ENCODE results near the gene SYNE2. TPM values are rescaled to one million over a fixed set of nuclear protein-coding genes. Genes with fewer than 3 reads are reported as not detected.

SYNE2 gene
- total RNA-seq, 1 experiment from 2014 or later = 71.1 TPM

GRCh38 chr14:63878792-63879191 lies 26.0 kb downstream of the SYNE2 start:
- no peaks in the 10 kb centered on the region for H3K27me3 Mint-ChIP-seq (ENCODE audit: low read depth)
- ATAC-seq = no peak
- CTCF ChIA-PET = no interaction called here
- TF ChIP-seq ZNF121 (CRISPR knock-in tag; IDR thresholded peaks at IDR 0.05) (peak; percentile 92), CDX4 (CRISPR knock-in tag; IDR thresholded peaks at IDR 0.05; ENCODE audit: borderline replicate concordance) (no peak), ARID4B (CRISPR knock-in tag; IDR thresholded peaks at IDR 0.05; ENCODE audit: borderline replicate concordance) (no peak), NR3C1 (CRISPR knock-in tag; conservative IDR thresholded peaks at IDR 0.05; ENCODE audit: low read depth) (no peak)
- H3K9me3 Mint-ChIP-seq = no peaks in the 10 kb centered on the region
- H3K4me3 Mint-ChIP-seq = no peak overlapping the region
- no peaks in the 10 kb centered on the region for H3K36me3 Mint-ChIP-seq
- POLR2A ChIA-PET = no interaction called here
- H3K4me1 Mint-ChIP-seq = peaks cover 27% of the 10 kb centered on the region
- H3K27ac Mint-ChIP-seq = no peak overlapping the region
- no peak for DNase-seq (ENCODE audit: low spot score)

GRCh38 chr14:63881926-63882325 lies 29.1 kb downstream of the SYNE2 start:
- DNase-seq (ENCODE audit: low spot score) (no peak), ATAC-seq (no peak)
- TF ChIP-seq FOXK1 (CRISPR knock-in tag; IDR thresholded peaks at IDR 0.05) = no peak
- TF ChIP-seq IRF2 (CRISPR knock-in tag; IDR thresholded peaks at IDR 0.05; ENCODE audit: borderline replicate concordance, low read depth) = no peak
- no peak for TF ChIP-seq NR2C2 (CRISPR knock-in tag; IDR thresholded peaks at IDR 0.05)
- no peak for TF ChIP-seq MXD4 (CRISPR knock-in tag; IDR thresholded peaks at IDR 0.05; ENCODE audit: borderline replicate concordance)
- no peak for TF ChIP-seq JUN (CRISPR knock-in tag; IDR thresholded peaks at IDR 0.05)
- no peak for TF ChIP-seq TCF7 (CRISPR knock-in tag; IDR thresholded peaks at IDR 0.05; ENCODE audit: low read depth)
- no peak for TF ChIP-seq AR (CRISPR knock-in tag; IDR thresholded peaks at IDR 0.05)
- TF ChIP-seq ATF1 (CRISPR knock-in tag; IDR thresholded peaks at IDR 0.05) = no peak
- TF ChIP-seq GRHL2 (CRISPR knock-in tag; IDR thresholded peaks at IDR 0.05; ENCODE audit: insufficient replicate concordance, severe bottlenecking) = no peak
- TF ChIP-seq ZNF138 (CRISPR knock-in tag; conservative IDR thresholded peaks at IDR 0.05) = no peak
- TF ChIP-seq USF2 (CRISPR knock-in tag; IDR thresholded peaks at IDR 0.05) = no peak
- TF ChIP-seq ETV6 (CRISPR knock-in tag; IDR thresholded peaks at IDR 0.05) = no peak
- TF ChIP-seq CBFB (CRISPR knock-in tag; IDR thresholded peaks at IDR 0.05; ENCODE audit: low read depth) = no peak
- TF ChIP-seq STAT6 (CRISPR knock-in tag; conservative IDR thresholded peaks at IDR 0.05; ENCODE audit: low read depth) = no peak
- TF ChIP-seq MAX (CRISPR knock-in tag; IDR thresholded peaks at IDR 0.05) = no peak
- CTCF ChIA-PET = no interaction called here
- H3K27ac Mint-ChIP-seq = peak overlapping the region; percentile 47; the same call in 1 of the 2 replicates
- H3K9me3 Mint-ChIP-seq = no peaks in the 10 kb centered on the region
- H3K4me3 Mint-ChIP-seq = no peak overlapping the region
- peaks cover 2% of the 10 kb centered on the region for H3K36me3 Mint-ChIP-seq
- POLR2A ChIA-PET = no interaction called here
- peaks cover 20% of the 10 kb centered on the region for H3K4me1 Mint-ChIP-seq
- no peaks in the 10 kb centered on the region for H3K27me3 Mint-ChIP-seq (ENCODE audit: low read depth)
